RWPE1 (cell line): ENCODE results near the gene DRC7.

ENCODE experiments used
- CTCF ChIA-PET: fragments of 350-600 bp; sonication (Branson Sonifier 250); formaldehyde crosslinking; extraction: SDS; loops from one replicate; lab custom pipeline; 2021; lab: Yijun Ruan, JAX
- POLR2A ChIA-PET: fragments of 400-600 bp; formaldehyde crosslinking; extraction: SDS; loops from one replicate; lab custom pipeline; 2020; ENCODE audit warnings: antibody characterized with exemption; ENCODE audit not compliant: low non-redundant PET; lab: Yijun Ruan, JAX
- DNase-seq: peaks from one replicate; pipeline ENCODE4 v3.0.0; 2012; ENCODE audit warnings: low spot score
- H3K27ac ChIP-seq: fragments of 450-650 bp; 2 replicates; pipeline ENCODE4 v1.5.1; 2017
- CTCF ChIP-seq: fragments of 450-650 bp; conservative IDR thresholded peaks from 2 replicates; pipeline ENCODE4 v1.5.1; 2017; ENCODE audit warnings: low read depth, mild to moderate bottlenecking

Gene DRC7

GRCh38 chr16:57663917-57664661 is 30.5 kb upstream of the DRC7 start:
- no peak for DNase-seq
- CTCF ChIA-PET = interaction anchor here (0.8 kb wide), 1 partner anchor 359 kb away, joined by 3 read pairs; no protein-coding TSS in a partner anchor
- POLR2A ChIA-PET = no interaction called here
- TF ChIP-seq CTCF = no peak
- H3K27ac ChIP-seq = no peak overlapping the region; the same call in 1 of the 2 replicates

GRCh38 chr16:57664662-57665025 is 30.0 kb upstream of the DRC7 start:
- no peak for TF ChIP-seq CTCF
- CTCF ChIA-PET = interaction anchor here (0.8 kb wide), 1 partner anchor 359 kb away, joined by 3 read pairs; no protein-coding TSS in a partner anchor
- POLR2A ChIA-PET = no interaction called here
- DNase-seq = no peak
- no peak overlapping the region for H3K27ac ChIP-seq

DNA sequence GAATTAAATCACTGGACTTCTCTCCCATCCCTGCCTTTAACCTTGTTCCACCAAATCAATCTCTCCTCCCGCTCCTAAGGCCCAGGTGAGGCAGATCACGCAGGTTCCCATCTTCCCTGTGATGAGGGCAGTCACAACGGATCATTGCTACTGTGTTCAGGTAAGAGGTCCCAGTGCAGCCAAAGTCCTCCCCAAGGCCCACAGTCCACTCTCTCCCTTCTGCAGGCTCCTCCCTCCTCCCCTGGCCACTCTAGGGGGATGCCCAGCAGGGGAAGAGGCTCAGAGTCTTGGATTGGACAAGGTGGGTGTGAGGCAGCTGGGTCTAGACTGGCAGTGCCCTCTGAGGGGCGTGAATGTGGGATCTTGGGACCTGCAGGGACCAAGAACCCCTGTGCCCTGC is 29.1 kb upstream of the DRC7 start:
- CTCF ChIA-PET = no interaction called here
- no peak for TF ChIP-seq CTCF
- H3K27ac ChIP-seq = no peak overlapping the region
- POLR2A ChIA-PET = no interaction called here
- DNase-seq = no peak

GRCh38 chr16:57666353-57667047 is 28.1 kb upstream of the DRC7 start:
- POLR2A ChIA-PET = no interaction called here
- no peak for DNase-seq
- TF ChIP-seq CTCF = no peak
- H3K27ac ChIP-seq = no peak overlapping the region
- CTCF ChIA-PET = interaction anchor here (0.6 kb wide), 1 partner anchor 74 kb away, joined by 5 read pairs; no protein-coding TSS in a partner anchor

GRCh38 chr16:57667048-57667525 is 27.5 kb upstream of the DRC7 start:
- no peak overlapping the region for H3K27ac ChIP-seq
- no peak for TF ChIP-seq CTCF
- POLR2A ChIA-PET = interaction anchor here (0.6 kb wide), 1 partner anchor 254 kb away, joined by 10 read pairs; no protein-coding TSS in a partner anchor
- no peak for DNase-seq
- CTCF ChIA-PET = no interaction called here

DNA sequence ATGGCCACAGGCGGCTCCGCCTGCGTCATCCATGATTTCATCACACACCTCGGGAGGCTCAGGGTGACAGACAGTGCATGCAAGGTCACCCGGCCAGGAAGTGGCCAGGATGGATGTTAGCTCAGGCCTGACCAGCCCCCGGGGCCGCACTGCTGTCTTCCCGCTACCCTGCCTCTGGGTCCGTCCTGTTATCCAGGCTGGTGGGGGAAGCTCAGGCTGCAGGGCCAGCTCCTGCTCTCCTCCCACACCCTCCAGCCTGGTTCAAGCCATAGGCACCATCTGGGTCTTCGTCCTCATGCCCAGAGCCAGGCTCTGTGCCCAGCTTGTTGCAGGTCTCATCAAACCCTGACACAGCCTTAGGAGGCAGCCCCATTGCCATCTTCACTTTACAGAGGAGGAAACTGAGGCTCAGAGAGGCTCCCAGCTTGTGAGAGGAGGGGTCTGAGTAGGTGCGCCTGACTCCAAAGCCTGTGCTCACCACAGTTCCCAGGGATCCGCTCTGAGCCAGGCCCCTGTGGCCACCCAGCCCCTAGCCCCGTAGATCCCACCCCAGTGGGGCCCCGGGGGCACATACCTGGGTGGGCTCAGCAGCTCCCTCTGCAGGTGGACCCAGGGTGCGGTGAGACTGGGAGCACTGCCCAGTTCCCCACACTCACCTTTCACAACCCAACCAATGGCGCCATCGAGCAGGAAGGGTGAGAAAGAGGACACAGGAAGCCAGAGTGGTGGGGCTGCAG is 26.9 kb upstream of the DRC7 start:
- POLR2A ChIA-PET = interaction anchor here (0.6 kb wide), 1 partner anchor 253 kb away, joined by 10 read pairs; no protein-coding TSS in a partner anchor
- no peak overlapping the region for H3K27ac ChIP-seq
- TF ChIP-seq CTCF = no peak; the same call in 1 of the 2 replicates
- CTCF ChIA-PET = interaction anchor here (0.6 to 0.7 kb wide), 2 partner anchors 37 to 1326 kb away, joined by 3 read pairs; no protein-coding TSS in a partner anchor
- no peak for DNase-seq
